Airway epithelial cell (primary cell): ENCODE results near the gene OR2T12. TPM values are rescaled to one million over a fixed set of nuclear protein-coding genes. Genes with fewer than 3 reads are reported as not detected.

Experiments
- total RNA-seq: library from RNA; depleted of rRNA; stranded (reverse); fragments of >200 nt; gene quantifications from 2 replicates; pipeline ENCODE4 v1.2.3, GENCODE V29; 2015

OR2T12 gene
- total RNA-seq = not detected in 2 replicates

GRCh38 chr1:248303324-248303723 lies at the start of gene OR2T12:
Gene OR2T12 (minus strand): TSS chr1:248303424. CDS start chr1:248295578, 7,846 bp downstream.

GRCh38 chr1:248348475-248348874 lies 45.3 kb upstream of the OR2T12 start, which contains the start of gene OR14C36:
Gene OR14C36 (plus strand): TSS chr1:248348775. CDS start chr1:248348775, 0 bp downstream.

GRCh38 chr1:248324468-248324867 lies 21.2 kb upstream of the OR2T12 start, which contains the start of gene OR2M7:
Gene OR2M7 (minus strand): TSS chr1:248324568. CDS start chr1:248324568, 0 bp downstream.

GRCh38 chr1:248277876-248278275 lies 25.3 kb downstream of the OR2T12 start, which contains the start of gene OR2T33:
Gene OR2T33 (minus strand): TSS chr1:248277976. CDS start chr1:248273814, 4,162 bp downstream.

Other genes with a start within 250 kb of the OR2T12 start
- gene OR2L13, start 208.2 kb downstream of the OR2T12 start, total RNA-seq = not detected in 2 replicates
- not detected in 2 replicates for gene OR2M5, start 158.3 kb downstream of the OR2T12 start, total RNA-seq
- gene OR2M2, start 128.6 kb downstream of the OR2T12 start, total RNA-seq = not detected in 2 replicates
- gene OR2M3, start 106.2 kb downstream of the OR2T12 start, total RNA-seq = not detected in 2 replicates
- not detected in 2 replicates for gene OR2M4, start 72.0 kb downstream of the OR2T12 start, total RNA-seq
- not detected in 2 replicates for gene OR2T33, start 25.4 kb downstream of the OR2T12 start, total RNA-seq
- gene OR2M7, start 21.1 kb upstream of the OR2T12 start, total RNA-seq = not detected in 2 replicates
- not detected in 2 replicates for gene OR14C36, start 45.4 kb upstream of the OR2T12 start, total RNA-seq
- not detected in 2 replicates for gene OR2T4, start 58.2 kb upstream of the OR2T12 start, total RNA-seq
- not detected in 2 replicates for gene OR2T6, start 72.3 kb upstream of the OR2T12 start, total RNA-seq
- not detected in 2 replicates for gene OR2T1, start 99.6 kb upstream of the OR2T12 start, total RNA-seq
- not detected in 2 replicates for gene OR2T2, start 142.2 kb upstream of the OR2T12 start, total RNA-seq
- gene OR2T3, start 169.9 kb upstream of the OR2T12 start, total RNA-seq = not detected in 2 replicates
- gene OR2T5, start 185.2 kb upstream of the OR2T12 start, total RNA-seq = not detected in 2 replicates
- gene OR2G6, start 204.6 kb upstream of the OR2T12 start, total RNA-seq = not detected in 2 replicates